K562 (cell line): ENCODE results near the gene SIMC1. TPM values are rescaled to one million over a fixed set of nuclear protein-coding genes. Genes with fewer than 3 reads are reported as not detected.
A peak's percentile ranks its signal among the peaks of the same experiment; 100 is the strongest.
"Not testable (repeated sequence)": the region's sequence is repeated elsewhere in the genome, so short reads cannot be mapped to it uniquely, and the experiment has no call there.

Source experiments
- ATAC-seq: fragments of 200-7000 bp; cut with Tn5 transposase; 3 replicates; pipeline ENCODE4 v1.9.1; 2020; ENCODE audit warnings: moderate library complexity
- BruUV-seq: library from RNA; stranded (reverse); fragments of 400-500 nt; replicated peaks from 2 replicates; lab custom pipeline; 2021; lab: Mats Ljungman, UMichigan
- CTCF ChIA-PET: fragments of 300-600 bp; formaldehyde crosslinking; extraction: SDS; loops from one replicate; lab custom pipeline; 2021; ENCODE audit warnings: low intra/inter-chr PET ratio; lab: Yijun Ruan, JAX
- POLR2A ChIA-PET: fragments of 300-600, 350-650 bp; sonication (Branson Sonifier 250); formaldehyde crosslinking; extraction: SDS; loops from one replicate; lab custom pipeline; 2021; ENCODE audit warnings: antibody characterized with exemption, inconsistent platforms; lab: Yijun Ruan, JAX
- DNase-seq, 4 experiments: peaks; one replicate each; pipeline versions ENCODE4 v3.0.0 to v3.0.0-alpha.2; 2011 to 2018; ENCODE audit warnings: low spot score in 3 of 4, mixed read lengths in 3 of 4; ENCODE audit errors: extremely low read depth in 1 of 4
- FAIRE-seq: peaks from 2 replicates; lab custom pipeline; 2011; peaks lifted over from hg19 to GRCh38; lab: Jason Lieb, UNC
- H2AFZ ChIP-seq: 2 replicates; pipeline ENCODE4 v1.6.0; 2011; ENCODE audit warnings: low read depth, low read length, control low read depth, inconsistent platforms
- H3K27ac ChIP-seq: fragments of 200-600 bp; 3 replicates; pipeline ENCODE4 v1.8.0; 2011; ENCODE audit warnings: low read depth, mild to moderate bottlenecking, control low read depth, inconsistent platforms, low read length, moderate library complexity, mixed read lengths; ENCODE audit errors: extremely low read depth
- H3K27me3 ChIP-seq, 2 experiments: fragments of 300-600 bp in 1 of 2; 2 replicates in 1 of 2; 3 replicates in 1 of 2; pipeline versions ENCODE4 v1.6.0 to v1.8.0; 2011; ENCODE audit warnings: inconsistent platforms in 2 of 2, low read length in 2 of 2, mild to moderate bottlenecking in 1 of 2, mixed read lengths in 1 of 2, moderate library complexity in 1 of 2; ENCODE audit not compliant: control insufficient read depth in 2 of 2, insufficient read depth in 2 of 2
- H3K36me3 ChIP-seq: fragments of 300-600 bp; 3 replicates; pipeline ENCODE4 v1.8.0; 2011; ENCODE audit warnings: mild to moderate bottlenecking, low read length, inconsistent platforms; ENCODE audit not compliant: control insufficient read depth, insufficient read depth
- H3K4me1 ChIP-seq, 2 experiments: fragments of 200-600 bp in 1 of 2; replicated peaks in 1 of 2; 2 replicates in 1 of 2; 3 replicates in 1 of 2; pipeline versions ENCODE4 v1.5.1 to v1.8.0; 2011; ENCODE audit warnings: inconsistent platforms in 2 of 2, low read length in 2 of 2, mild to moderate bottlenecking in 1 of 2, mixed read lengths in 1 of 2, moderate library complexity in 1 of 2; ENCODE audit not compliant: control insufficient read depth in 2 of 2, insufficient read depth in 2 of 2
- H3K4me2 ChIP-seq: 2 replicates; pipeline ENCODE4 v1.6.1; 2011; ENCODE audit warnings: low read length, control low read depth, inconsistent platforms, mixed read lengths; ENCODE audit not compliant: insufficient read depth
- H3K4me3 ChIP-seq: fragments of 200-600 bp; sonication (generic), shearing (Covaris generic); 2 replicates; pipeline ENCODE4 v1.5.1; 2016; ENCODE audit warnings: control low read depth, inconsistent platforms
- H3K79me2 ChIP-seq: fragments of 200-600 bp; 3 replicates; pipeline ENCODE4 v1.8.0; 2011; ENCODE audit warnings: low read length, inconsistent platforms; ENCODE audit not compliant: control insufficient read depth, insufficient read depth
- H3K9ac ChIP-seq, 2 experiments: 2 replicates each; pipeline versions ENCODE4 v1.6.0 to v1.6.1; 2011; ENCODE audit warnings: low read depth in 2 of 2, low read length in 2 of 2, control low read depth in 1 of 2, inconsistent platforms in 1 of 2, mild to moderate bottlenecking in 1 of 2, mixed read lengths in 1 of 2; ENCODE audit not compliant: insufficient read depth in 1 of 2
- H3K9me1 ChIP-seq: one replicate; pipeline ENCODE4 v1.6.0; 2011; ENCODE audit warnings: inconsistent platforms, mild to moderate bottlenecking, low read length, moderate library complexity; ENCODE audit not compliant: control insufficient read depth, insufficient read depth
- H3K9me3 ChIP-seq: replicated peaks from 2 replicates; pipeline ENCODE4 v1.5.1; 2011; ENCODE audit warnings: low read depth, low read length, inconsistent platforms; ENCODE audit not compliant: control insufficient read depth, insufficient read depth
- H4K20me1 ChIP-seq: replicated peaks from 2 replicates; pipeline ENCODE4 v1.6.1; 2011; ENCODE audit warnings: low read length, inconsistent platforms, mixed read lengths; ENCODE audit not compliant: control insufficient read depth, insufficient read depth
- WGBS: fragments of 100-300 bp; shearing (Covaris generic); methylation state at CpG from one replicate; pipeline ENCODE4 v1.1.6; 2016; ENCODE audit warnings: low coverage, mixed read lengths; ENCODE audit not compliant: insufficient coverage; ENCODE audit errors: missing lambda C conversion rate; 5-methylcytosine and 5-hydroxymethylcytosine counted together
- in situ Hi-C: fragments of 300-500 bp; cut with MboI; formaldehyde crosslinking; loops from 4 replicates; pipeline ENCODE4 v1.15.0; 2018; ENCODE audit warnings: inconsistent platforms, mixed read lengths
- intact Hi-C: fragments of 100-400 bp; cut with micrococcal nuclease; formaldehyde crosslinking; loops from 2 replicates; pipeline ENCODE4 v1.14.2; 2022
- polyA plus RNA-seq, 8 experiments: library from polyadenylated mRNA; depleted of rRNA in 4 of 8; stranded (reverse) in 5 of 8; unstranded in 3 of 8; fragments of >200 nt; fragmentation: Nextera tagmentation in 2 of 8; fragmentation: Illumina TruSeq in 1 of 8; extraction: Ambion mirVana in 2 of 8; extraction: Trizol in 1 of 8; gene quantifications; 2 replicates each; pipeline versions ENCODE4 v1.2.1 to v1.2.3, GENCODE V29; 2011 to 2014; ENCODE audit warnings: inconsistent platforms in 1 of 8, missing spikeins in 1 of 8
- total RNA-seq, 7 experiments: library from RNA; depleted of rRNA in 6 of 7; stranded (reverse); fragments of >200 nt in 6 of 7; fragmentation: Illumina TruSeq in 2 of 7; extraction: Trizol in 2 of 7; gene quantifications; 2 replicates each; pipeline versions ENCODE4 v1.2.1 to v1.2.3, GENCODE V29; 2011 to 2021; ENCODE audit warnings: low replicate concordance in 1 of 7

The SIMC1 gene
- total and polyA plus RNA-seq, 9 of the 15 experiments (the other 6 are each of a cell fraction or from before 2014, with no cell fraction given): 7.2 to 36.3 (median 14.7) TPM

DNA sequence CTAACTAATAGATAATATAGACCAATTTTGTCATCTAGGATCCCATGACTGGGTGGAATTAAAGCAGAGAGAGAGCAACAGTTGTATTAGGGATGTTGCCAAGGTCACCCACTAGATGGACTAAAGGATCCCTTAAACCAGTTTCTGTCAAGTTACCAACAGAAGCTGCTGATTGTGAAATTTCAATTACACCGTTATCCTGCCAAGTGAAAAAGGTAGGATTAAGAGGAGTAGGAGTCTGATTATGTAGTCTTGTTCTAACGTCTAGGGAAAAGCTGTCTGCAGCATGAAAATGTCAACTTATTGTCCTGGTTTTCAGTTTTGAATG, 15.8 kb downstream of the SIMC1 start:
- WGBS: 44% methylated on average over 1 of the region's 2 CpGs

DNA sequence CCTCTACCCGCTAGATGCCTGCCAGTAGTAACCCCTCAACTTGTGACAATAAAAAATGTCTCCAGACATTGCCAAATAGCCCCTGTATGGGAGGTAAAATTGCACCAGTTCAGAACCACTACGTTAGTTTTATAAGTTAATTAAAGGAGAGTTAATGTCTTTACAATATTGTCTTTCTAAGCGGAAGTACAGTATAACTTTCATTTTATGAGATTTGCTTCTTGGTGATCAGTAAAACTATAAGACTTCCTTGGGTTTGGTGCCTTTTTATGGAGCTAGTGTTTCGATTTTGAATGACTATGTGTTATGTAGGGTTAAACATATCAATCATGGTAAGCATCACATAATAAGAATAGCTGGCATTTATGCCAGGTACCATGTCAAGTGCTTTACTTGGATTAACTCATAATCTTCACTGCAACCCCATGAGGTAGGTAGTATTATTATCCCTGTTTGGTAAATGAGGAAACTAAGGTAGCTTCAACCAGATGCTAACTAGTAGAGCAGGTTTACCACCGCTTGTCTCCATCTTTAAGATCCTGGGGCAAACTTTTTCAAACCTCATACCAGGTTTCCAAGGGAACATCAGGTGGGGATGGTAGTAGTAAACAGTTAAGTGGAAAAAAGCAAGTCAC, 19.8 kb downstream of the SIMC1 start:
- BruUV-seq, H3K36me3 ChIP-seq, H3K9me1 ChIP-seq, H3K27me3 ChIP-seq, H3K9ac ChIP-seq, intact Hi-C loops, POLR2A ChIA-PET, DNase-seq, H2AFZ ChIP-seq, H3K4me3 ChIP-seq, H3K4me1 ChIP-seq, H3K9me3 ChIP-seq, H4K20me1 ChIP-seq, FAIRE-seq, H3K79me2 ChIP-seq, H3K4me2 ChIP-seq, H3K27ac ChIP-seq, CTCF ChIA-PET, ATAC-seq: not testable (repeated sequence)
- WGBS: 80% methylated on average over 4 of the region's 5 CpGs
- in situ Hi-C loops: loop anchor here (5.0 kb wide), 1 partner anchor 1394 kb away; no protein-coding TSS in a partner anchor

More for the DNA sequence above, 15.8 kb downstream of the SIMC1 start:
- intact Hi-C loops, H3K4me2 ChIP-seq, H3K79me2 ChIP-seq, CTCF ChIA-PET, BruUV-seq, H3K36me3 ChIP-seq, DNase-seq, H3K9ac ChIP-seq, H4K20me1 ChIP-seq, H3K4me3 ChIP-seq, H2AFZ ChIP-seq, H3K9me1 ChIP-seq, H3K27ac ChIP-seq, H3K4me1 ChIP-seq, H3K9me3 ChIP-seq, H3K27me3 ChIP-seq, in situ Hi-C loops, POLR2A ChIA-PET: not testable (repeated sequence)
- 0 out of 3 replicates have a peak, but pooled peaks have one; percentile 41 for ATAC-seq
- FAIRE-seq: peak; percentile 78

DNA sequence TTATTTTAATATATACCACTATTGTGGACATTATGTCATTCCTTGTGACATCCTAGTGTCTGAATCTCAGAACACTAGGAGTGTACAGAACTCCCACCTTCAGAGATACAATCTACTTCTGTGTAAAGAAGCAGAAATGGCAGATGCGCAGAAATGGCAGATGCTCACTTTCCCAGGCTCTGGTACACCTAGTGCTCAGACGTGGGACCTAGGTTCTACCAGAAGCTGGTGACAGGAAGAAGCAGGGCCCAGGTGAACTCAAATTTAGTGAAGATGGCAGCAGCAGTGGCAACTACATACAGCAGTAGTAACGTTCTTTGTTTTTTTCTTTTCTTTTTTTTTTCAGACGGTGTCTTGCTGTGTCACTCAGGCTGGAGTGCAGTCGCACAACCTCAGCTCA, 22.5 kb downstream of the SIMC1 start:
- in situ Hi-C loops, H3K4me1 ChIP-seq, CTCF ChIA-PET, H2AFZ ChIP-seq, H3K9me3 ChIP-seq, H3K4me3 ChIP-seq, DNase-seq, H3K9me1 ChIP-seq, H3K27me3 ChIP-seq, H4K20me1 ChIP-seq, H3K36me3 ChIP-seq, intact Hi-C loops, FAIRE-seq, H3K9ac ChIP-seq, H3K79me2 ChIP-seq, H3K27ac ChIP-seq, BruUV-seq, ATAC-seq, POLR2A ChIA-PET, H3K4me2 ChIP-seq: not testable (repeated sequence)
- WGBS: 85% methylated on average over 3 of the region's 5 CpGs

DNA sequence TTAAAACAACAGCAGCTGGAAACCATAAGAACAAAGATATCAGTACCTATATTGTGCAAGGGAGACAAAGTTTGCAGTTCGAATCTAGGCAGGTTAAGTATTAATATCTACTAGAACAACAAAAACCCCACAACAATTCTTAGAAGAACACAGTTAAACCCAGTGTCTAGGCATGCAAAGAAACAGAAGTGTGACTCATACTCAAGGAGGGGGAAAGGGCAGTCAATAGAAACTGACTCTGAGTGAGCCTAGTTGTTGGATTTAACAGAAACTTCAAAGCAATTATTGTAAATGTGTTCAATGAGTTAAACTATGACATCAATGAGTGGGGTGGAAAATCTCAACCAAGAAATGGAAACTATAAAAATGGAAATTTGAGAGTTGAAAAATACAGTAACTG, 28.2 kb downstream of the SIMC1 start:
- H3K9ac ChIP-seq, H2AFZ ChIP-seq, CTCF ChIA-PET, H3K27me3 ChIP-seq, POLR2A ChIA-PET, H3K4me1 ChIP-seq, BruUV-seq, H3K79me2 ChIP-seq, ATAC-seq, H3K4me3 ChIP-seq, H3K9me1 ChIP-seq, intact Hi-C loops, H3K36me3 ChIP-seq, H3K27ac ChIP-seq, H3K4me2 ChIP-seq, DNase-seq, H3K9me3 ChIP-seq, H4K20me1 ChIP-seq, in situ Hi-C loops: not testable (repeated sequence)
- FAIRE-seq: peak; percentile 46
- WGBS: no CpG with 5 or more reads among the region's 1 CpG
